ENCODE measurements around the gene SOS1. TPM values are rescaled to one million over a fixed set of nuclear protein-coding genes. Genes with fewer than 3 reads are reported as not detected.

Gene SOS1
- total RNA-seq, 1 experiment from 2014 or later = 14.1 TPM

Other genes with a start within 250 kb of the SOS1 start
- gene DHX57, start 245.1 kb downstream of the SOS1 start, total RNA-seq (2014; rRNA removed; shearing (Covaris generic)) = 19.7 and 25.5 TPM in 2 replicates
- 52.9 and 55.8 TPM in 2 replicates for gene MORN2, start 245.1 kb downstream of the SOS1 start, total RNA-seq (2014; rRNA removed; shearing (Covaris generic))
- gene ARHGEF33, start 231.2 kb downstream of the SOS1 start, total RNA-seq (2014; rRNA removed; shearing (Covaris generic)) = 0.09 TPM in 1 of 2 replicates, not detected in the other
- 0.10 TPM in 1 of 2 replicates, not detected in the other for gene CDKL4, start 122.9 kb upstream of the SOS1 start, total RNA-seq (2014; rRNA removed; shearing (Covaris generic))

All from A172 (cell line).